ENCODE measurements around the gene MICAL2. TPM values are rescaled to one million over a fixed set of nuclear protein-coding genes. Genes with fewer than 3 reads are reported as not detected.

Gene MICAL2
- total RNA-seq, 1 donor from 2014 or later: 367 TPM

GRCh38 chr11:12239804-12240371 is 129.5 kb downstream of the MICAL2 start:
- Histone ChIP-seq H3K27me3 (ENCODE audit: control insufficient read depth, insufficient read depth, low read length) (no peaks in the 10 kb centered on the region), H3K4me3 (ENCODE audit: low read depth, low read length) (no peak overlapping the region), H3K36me3 (ENCODE audit: control insufficient read depth, insufficient read depth, low read length) (peaks cover 7% of the 10 kb centered on the region)
- TF ChIP-seq CTCF (IDR thresholded peaks at IDR 0.05; ENCODE audit: insufficient read depth, low read length, poor library complexity, severe bottlenecking): no peak
- DNase-seq (ENCODE audit: low read depth): no peak

GRCh38 chr11:12240677-12241076 is 130.3 kb downstream of the MICAL2 start:
- DNase-seq (ENCODE audit: low read depth): no peak
- no peak for TF ChIP-seq CTCF (IDR thresholded peaks at IDR 0.05; ENCODE audit: insufficient read depth, low read length, poor library complexity, severe bottlenecking)
- Histone ChIP-seq H3K36me3 (ENCODE audit: control insufficient read depth, insufficient read depth, low read length) (peaks cover 5% of the 10 kb centered on the region), H3K27me3 (ENCODE audit: control insufficient read depth, insufficient read depth, low read length) (no peaks in the 10 kb centered on the region), H3K4me3 (ENCODE audit: low read depth, low read length) (no peak overlapping the region)

GRCh38 chr11:12241401-12241800 is 131.0 kb downstream of the MICAL2 start:
- peaks cover 5% of the 10 kb centered on the region for H3K36me3 ChIP-seq (ENCODE audit: control insufficient read depth, insufficient read depth, low read length)
- DNase-seq (ENCODE audit: low read depth): no peak
- TF ChIP-seq CTCF (IDR thresholded peaks at IDR 0.05; ENCODE audit: insufficient read depth, low read length, poor library complexity, severe bottlenecking): no peak
- H3K4me3 ChIP-seq (ENCODE audit: low read depth, low read length): no peak overlapping the region
- no peaks in the 10 kb centered on the region for H3K27me3 ChIP-seq (ENCODE audit: control insufficient read depth, insufficient read depth, low read length)

- TF ChIP-seq CTCF (IDR thresholded peaks at IDR 0.05; ENCODE audit: insufficient read depth, low read length, poor library complexity, severe bottlenecking): no peak
- Histone ChIP-seq H3K4me3 (ENCODE audit: low read depth, low read length) (no peak overlapping the region), H3K27me3 (ENCODE audit: control insufficient read depth, insufficient read depth, low read length) (no peaks in the 10 kb centered on the region), H3K36me3 (ENCODE audit: control insufficient read depth, insufficient read depth, low read length) (peaks cover 5% of the 10 kb centered on the region)
- no peak for DNase-seq (ENCODE audit: low read depth)
Measured at GRCh38 chr11:12241971-12242672, 131.7 kb downstream of the MICAL2 start.

GRCh38 chr11:12242966-12243365 is 132.6 kb downstream of the MICAL2 start:
- no peak for TF ChIP-seq CTCF (IDR thresholded peaks at IDR 0.05; ENCODE audit: insufficient read depth, low read length, poor library complexity, severe bottlenecking)
- Histone ChIP-seq H3K36me3 (ENCODE audit: control insufficient read depth, insufficient read depth, low read length) (peaks cover 4% of the 10 kb centered on the region), H3K4me3 (ENCODE audit: low read depth, low read length) (no peak overlapping the region), H3K27me3 (ENCODE audit: control insufficient read depth, insufficient read depth, low read length) (no peaks in the 10 kb centered on the region)
- DNase-seq (ENCODE audit: low read depth): no peak

GRCh38 chr11:12243486-12243885 is 133.1 kb downstream of the MICAL2 start:
- no peak for TF ChIP-seq CTCF (IDR thresholded peaks at IDR 0.05; ENCODE audit: insufficient read depth, low read length, poor library complexity, severe bottlenecking)
- DNase-seq (ENCODE audit: low read depth): no peak
- H3K27me3 ChIP-seq (ENCODE audit: control insufficient read depth, insufficient read depth, low read length): no peaks in the 10 kb centered on the region
- H3K36me3 ChIP-seq (ENCODE audit: control insufficient read depth, insufficient read depth, low read length): peaks cover 4% of the 10 kb centered on the region
- no peak overlapping the region for H3K4me3 ChIP-seq (ENCODE audit: low read depth, low read length)
